NCI-H82 treated with DMSO at 0.1 percent for 48 hours (cell line): ENCODE measurements around the gene TLN1.

ENCODE experiments used
- DNase-seq: peaks from one replicate; lab custom pipeline; 2025; ENCODE audit not compliant: unreplicated experiment; lab: John Stamatoyannopoulos, UW

Gene TLN1

DNA sequence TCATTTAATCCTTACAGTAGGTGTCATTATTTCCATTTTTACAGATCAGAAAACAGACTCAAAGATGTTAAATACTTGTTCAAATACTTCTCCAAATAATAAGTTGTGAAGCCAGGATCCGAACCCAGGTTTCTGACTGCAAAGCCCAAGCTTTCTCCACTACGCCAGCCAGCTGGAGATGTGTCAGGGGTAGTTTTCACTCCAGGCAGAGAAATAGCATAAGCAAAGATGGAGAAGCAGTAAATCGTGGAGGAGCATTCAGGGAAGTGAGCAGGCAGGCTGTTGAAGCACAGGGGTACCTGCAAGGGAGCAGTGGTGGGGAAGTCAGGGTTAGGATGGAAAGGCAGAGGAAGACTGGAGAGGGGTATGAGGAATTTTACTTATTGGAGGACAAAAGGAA, 2.9 kb downstream of the TLN1 start:
- DNase-seq = no peak

GRCh38 chr9:35728041-35728971, 3.7 kb downstream of the TLN1 start:
- DNase-seq = no peak

DNA sequence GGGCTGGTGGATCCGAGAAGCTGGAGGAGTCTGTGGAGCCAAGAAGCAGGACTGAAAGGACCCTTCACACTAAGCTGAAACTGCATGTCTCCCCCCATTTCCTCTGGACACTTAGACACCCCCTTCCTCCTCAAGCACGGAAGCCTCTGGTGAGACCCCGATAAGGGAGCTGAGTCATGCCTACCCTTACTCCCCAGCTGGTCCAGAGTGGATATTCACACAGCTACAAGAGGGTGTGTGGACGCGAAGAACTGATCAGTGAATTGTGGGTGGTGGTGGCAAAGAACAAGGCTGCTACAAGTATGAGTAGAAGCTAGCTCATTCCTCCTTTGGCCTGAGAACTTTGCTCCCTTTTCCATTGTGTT, 4.3 kb downstream of the TLN1 start:
- DNase-seq = no peak

- no peak for DNase-seq
Measured at GRCh38 chr9:35726931-35727330, 5.1 kb downstream of the TLN1 start.

- no peak for DNase-seq
Measured at GRCh38 chr9:35725362-35725761, 6.6 kb downstream of the TLN1 start.

GRCh38 chr9:35723908-35724307, 8.1 kb downstream of the TLN1 start:
- no peak for DNase-seq

GRCh38 chr9:35723426-35723825, 8.6 kb downstream of the TLN1 start:
- no peak for DNase-seq

- DNase-seq = no peak
Measured at GRCh38 chr9:35719546-35719945, 12.4 kb downstream of the TLN1 start.

DNA sequence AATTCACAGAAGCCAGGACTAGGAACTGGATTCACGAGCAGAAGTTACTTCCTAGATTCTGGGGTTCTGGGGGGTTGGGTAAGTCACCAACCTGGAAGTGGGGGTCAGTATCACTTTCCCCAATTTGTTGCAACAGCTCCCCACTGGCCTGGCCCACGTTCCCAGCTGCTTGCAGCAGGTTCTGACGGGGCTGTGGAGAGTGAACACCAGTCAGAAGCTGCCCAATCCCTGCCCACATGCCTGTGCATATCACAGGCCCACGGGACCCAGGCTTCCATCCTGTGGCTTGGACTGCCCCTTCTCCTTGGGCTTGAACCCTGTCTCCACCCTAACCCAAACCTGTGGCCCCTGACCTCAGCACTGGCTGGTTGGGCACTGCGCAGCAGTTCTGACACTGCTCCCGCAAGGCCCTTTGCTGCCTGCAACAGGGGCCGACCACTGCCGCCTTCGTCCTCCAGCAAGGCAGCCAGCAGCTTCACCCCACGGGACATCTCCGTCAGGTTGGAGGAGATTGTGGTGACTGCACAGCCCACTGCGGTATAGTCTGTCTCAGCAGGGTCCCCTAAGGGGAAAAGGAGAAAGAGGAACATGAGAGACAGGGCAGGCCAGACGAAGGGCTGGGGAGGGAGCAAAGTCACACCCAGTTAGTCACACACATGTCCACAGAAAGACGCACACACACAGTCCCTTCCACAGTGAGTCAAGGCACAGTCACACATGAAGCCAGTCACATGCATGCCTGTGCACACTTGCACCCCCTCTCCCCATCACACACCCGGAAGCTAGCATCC, 13.1 kb downstream of the TLN1 start:
- DNase-seq = no peak

- no peak for DNase-seq
Measured at GRCh38 chr9:35717132-35717870, 14.7 kb downstream of the TLN1 start.

GRCh38 chr9:35716230-35716629, 15.8 kb downstream of the TLN1 start:
- no peak for DNase-seq

DNA sequence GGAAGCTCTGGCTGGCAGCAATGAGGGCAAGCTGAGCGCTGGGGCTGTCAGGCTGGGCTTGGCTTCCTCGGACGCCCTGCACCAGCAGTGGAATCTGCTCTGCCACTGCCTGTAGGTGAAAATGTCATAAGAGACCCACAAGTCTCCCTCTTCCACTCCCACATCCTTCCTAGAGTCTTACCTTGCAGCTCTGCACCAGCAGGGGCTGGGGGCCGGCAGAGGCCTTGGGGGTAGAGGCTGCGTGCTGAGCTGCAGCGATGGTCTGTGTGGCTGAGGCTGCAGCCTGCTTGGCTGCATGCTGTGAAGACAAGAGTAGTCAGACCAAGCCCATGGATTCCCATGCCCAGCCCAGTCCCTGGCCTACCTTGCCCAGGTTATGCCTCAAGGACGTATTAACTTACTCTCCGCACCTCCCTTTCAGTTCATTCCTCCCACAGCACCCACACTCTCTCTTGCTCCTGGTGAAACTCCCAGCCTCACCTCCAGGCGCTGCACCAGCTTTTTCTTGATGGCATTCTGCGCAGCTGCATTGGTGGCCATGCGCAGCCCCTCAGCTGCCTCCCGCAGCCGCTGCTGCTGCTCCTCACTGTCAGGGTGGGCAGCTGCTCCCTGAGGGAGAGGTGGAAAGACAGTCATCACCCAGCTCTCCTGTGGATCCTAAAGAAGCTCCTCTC, 17.3 kb downstream of the TLN1 start:
- no peak for DNase-seq

- no peak for DNase-seq
Measured at GRCh38 chr9:35714123-35714522, 17.9 kb downstream of the TLN1 start.

DNA sequence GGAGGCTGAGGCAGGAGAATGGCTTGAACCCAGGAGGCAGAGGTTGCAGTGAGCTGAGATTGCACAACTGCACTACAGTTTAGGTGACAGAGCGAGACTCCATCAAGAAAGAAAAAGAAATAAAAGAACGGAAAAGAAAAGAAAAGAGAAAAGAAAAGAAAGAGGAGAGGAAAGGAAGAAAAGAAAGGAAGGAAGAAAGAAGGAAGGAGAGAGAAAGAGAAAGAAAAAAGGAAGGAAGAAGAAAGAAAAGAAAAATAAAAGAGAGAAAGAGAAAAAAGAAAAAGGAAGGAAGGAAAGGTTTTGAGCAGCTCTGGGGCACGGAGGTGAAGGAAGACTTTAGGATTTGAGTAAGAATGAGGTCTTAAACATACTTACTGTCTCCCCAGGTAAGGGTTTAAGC, 18.4 kb downstream of the TLN1 start:
- no peak for DNase-seq

DNA sequence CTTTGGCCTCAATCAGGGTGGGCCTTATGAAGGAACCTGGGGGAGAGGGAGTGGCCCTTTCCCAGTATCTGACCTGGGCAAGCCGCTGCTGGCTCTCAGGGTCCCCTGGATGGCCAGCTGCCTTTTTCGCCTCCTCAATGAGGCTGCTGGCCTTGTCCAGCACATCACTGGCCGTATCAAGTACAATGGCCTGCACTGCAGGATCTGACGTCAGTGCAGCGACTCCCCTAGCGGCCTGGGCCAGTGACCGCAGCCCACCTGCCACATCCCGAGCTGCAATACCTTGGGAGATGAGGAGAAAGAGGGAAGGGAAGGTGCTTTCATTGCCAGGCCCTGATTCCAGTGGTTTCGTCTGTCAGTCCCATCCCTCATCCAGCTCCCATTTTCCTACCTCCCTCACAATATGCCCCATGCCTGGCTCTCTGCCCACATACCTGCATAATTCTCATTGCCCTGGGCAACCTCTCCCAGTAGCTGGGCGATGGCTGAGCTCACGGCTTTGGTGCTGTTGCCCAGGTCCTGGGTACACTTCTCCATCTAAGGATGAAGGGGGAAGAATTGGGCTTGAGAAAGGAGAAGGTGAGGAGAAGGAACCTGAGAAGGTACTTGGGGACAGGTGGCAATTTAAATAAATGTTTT, 19.1 kb downstream of the TLN1 start:
- DNase-seq = no peak

DNA sequence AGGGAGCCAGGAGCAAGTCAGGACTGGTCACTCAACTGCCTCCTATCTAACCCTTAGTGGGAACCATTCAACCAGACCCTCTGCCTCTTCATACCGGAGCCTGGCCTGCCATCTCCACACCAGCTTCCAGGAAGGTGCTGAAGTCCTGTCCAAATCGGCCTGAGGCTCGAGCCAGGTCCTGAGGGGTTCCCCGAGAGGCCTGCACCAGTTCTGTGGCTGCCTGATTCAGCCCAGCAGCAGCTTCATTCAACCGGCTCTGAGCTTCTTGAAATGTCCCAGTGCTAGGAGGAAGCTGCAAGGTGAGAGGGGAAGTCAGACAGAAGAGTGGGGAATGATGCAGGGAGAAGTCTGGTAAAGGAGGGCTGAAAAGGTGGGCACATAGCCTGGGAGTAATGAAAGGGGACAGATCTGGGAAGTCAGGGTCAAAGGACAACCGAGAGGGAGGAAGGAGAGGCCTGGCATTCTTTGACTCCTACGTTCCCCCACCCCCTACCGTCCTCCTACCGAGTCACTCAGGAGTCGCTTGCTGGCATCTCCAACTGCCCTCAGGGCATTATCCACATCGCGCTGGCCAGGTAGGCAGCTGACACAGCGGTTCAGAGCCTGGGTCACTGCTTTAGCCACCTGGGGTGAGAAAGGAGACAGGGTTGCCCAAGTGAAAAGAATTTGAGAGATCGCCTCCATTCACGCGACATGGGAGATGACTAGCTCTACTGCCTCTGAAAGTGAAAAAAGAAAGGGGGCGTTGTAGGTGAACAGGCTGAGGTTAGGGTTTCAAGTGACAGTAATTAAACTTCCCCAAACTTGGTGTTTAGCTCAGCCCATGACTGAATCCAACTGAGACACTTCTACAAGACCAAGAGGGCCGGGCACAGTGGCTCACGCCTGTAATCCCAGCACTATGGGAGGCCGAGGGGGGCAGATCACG, 20.2 kb downstream of the TLN1 start:
- DNase-seq = no peak

GRCh38 chr9:35710818-35711500, 21.0 kb downstream of the TLN1 start:
- DNase-seq = no peak

DNA sequence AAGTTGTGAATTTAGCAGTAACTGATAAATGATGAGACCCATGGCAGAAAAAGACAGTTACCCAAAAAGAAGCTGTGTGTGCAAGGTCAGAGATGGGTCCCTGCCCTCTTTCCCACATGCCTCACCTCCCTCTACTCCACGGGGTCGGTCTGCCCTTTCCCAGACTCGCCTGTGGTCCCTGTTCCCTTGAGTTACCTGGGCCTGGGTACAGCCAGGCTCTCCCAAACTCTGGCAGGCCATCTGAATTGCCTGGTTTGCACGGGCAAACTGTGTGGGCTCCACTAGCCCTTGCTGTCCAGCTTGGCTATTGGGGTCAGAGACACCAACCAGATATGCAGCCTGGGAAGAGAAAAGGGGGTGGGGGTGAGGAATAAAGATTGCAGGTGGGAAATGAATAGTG, 23.8 kb downstream of the TLN1 start:
- no peak for DNase-seq

DNA sequence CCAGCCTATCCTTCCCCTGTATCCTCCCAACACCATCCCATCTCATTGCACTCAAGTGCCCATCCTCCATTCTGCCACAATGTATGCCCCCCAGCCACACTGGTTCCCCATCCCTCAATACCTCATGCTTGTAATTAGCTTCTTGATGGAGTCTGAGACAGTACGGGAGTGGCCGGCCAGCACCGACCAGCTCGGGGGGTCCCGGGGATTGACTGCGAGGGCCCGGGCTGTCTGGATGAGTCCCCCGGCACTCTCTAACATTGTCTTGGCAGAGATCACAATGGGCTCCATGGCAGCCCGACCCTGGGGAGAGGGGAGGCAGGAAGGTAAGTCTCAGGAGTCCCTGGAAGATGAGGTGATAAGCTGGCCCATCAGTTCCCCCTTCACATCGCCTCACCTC, 25.0 kb downstream of the TLN1 start:
- DNase-seq = no peak
